GM19240 (cell line): ENCODE results near the gene SAFB2.
"Not testable (repeated sequence)": the region's sequence is repeated elsewhere in the genome, so short reads cannot be mapped to it uniquely, and the experiment has no call there.

Experiments used
- DNase-seq: peaks from one replicate; pipeline ENCODE4 v3.0.0; 2011; ENCODE audit warnings: low spot score; ENCODE audit not compliant: insufficient read length

Gene SAFB2

GRCh38 chr19:5632657-5633056, 10.1 kb upstream of the SAFB2 start:
- DNase-seq = no peak

- DNase-seq = no peak
Measured at GRCh38 chr19:5632241-5632612, 9.7 kb upstream of the SAFB2 start.

GRCh38 chr19:5631567-5632240, 9.1 kb upstream of the SAFB2 start:
- DNase-seq = no peak

GRCh38 chr19:5628919-5629481, 6.4 kb upstream of the SAFB2 start:
- no peak for DNase-seq

GRCh38 chr19:5628461-5628860, 5.9 kb upstream of the SAFB2 start:
- no peak for DNase-seq

- DNase-seq = peak; percentile 38
Measured at GRCh38 chr19:5627395-5627904, 4.9 kb upstream of the SAFB2 start.

GRCh38 chr19:5625641-5626040, 3.1 kb upstream of the SAFB2 start:
- DNase-seq = no peak

GRCh38 chr19:5624741-5625278, 2.2 kb upstream of the SAFB2 start:
- DNase-seq = no peak

GRCh38 chr19:5624018-5624663, 1.6 kb upstream of the SAFB2 start:
- DNase-seq = no peak

GRCh38 chr19:5623397-5624017, 931 bp upstream of the SAFB2 start:
- DNase-seq = no peak

GRCh38 chr19:5621945-5622464, 571 bp downstream of the SAFB2 start:
- no peak for DNase-seq

- DNase-seq = no peak
Measured at GRCh38 chr19:5621311-5621944, 1.1 kb downstream of the SAFB2 start.

- no peak for DNase-seq
Measured at GRCh38 chr19:5619946-5620345, 2.6 kb downstream of the SAFB2 start.

GRCh38 chr19:5618591-5618990, 4.0 kb downstream of the SAFB2 start:
- no peak for DNase-seq

GRCh38 chr19:5617080-5617479, 5.5 kb downstream of the SAFB2 start:
- no peak for DNase-seq

- no peak for DNase-seq
Measured at GRCh38 chr19:5615756-5616327, 6.7 kb downstream of the SAFB2 start.

- DNase-seq = no peak
Measured at GRCh38 chr19:5612891-5613865, 9.4 kb downstream of the SAFB2 start.

GRCh38 chr19:5609881-5610448, 12.6 kb downstream of the SAFB2 start:
- no peak for DNase-seq

GRCh38 chr19:5608766-5609165, 13.8 kb downstream of the SAFB2 start:
- DNase-seq = not testable (repeated sequence)
